WTC11 (cell line): ENCODE data around the gene CHN1. TPM values are rescaled to one million over a fixed set of nuclear protein-coding genes. Genes with fewer than 3 reads are reported as not detected.

ENCODE experiments used
- ATAC-seq: fragments of 200-7000 bp; cut with Tn5 transposase; 2 replicates; pipeline ENCODE4 v1.10.0; 2021; ENCODE audit warnings: mild to moderate bottlenecking, moderate library complexity
- CTCF ChIA-PET: fragments of 300-600 bp; sonication (Branson Sonifier 250); formaldehyde crosslinking; loops from one replicate; lab custom pipeline; 2021; ENCODE audit warnings: antibody characterized with exemption; lab: Charles Lee
- POLR2A ChIA-PET: fragments of 350-600 bp; sonication (Branson Sonifier 250); formaldehyde crosslinking; loops from one replicate; lab custom pipeline; 2021; ENCODE audit warnings: antibody characterized with exemption; lab: Charles Lee
- DNase-seq: peaks from one replicate; pipeline ENCODE4 v3.0.0; 2021; ENCODE audit warnings: low spot score
- H3K27ac Mint-ChIP-seq: 2 replicates; pipeline ENCODE4 v1.8.0; 2021; ENCODE audit warnings: mixed read lengths
- H3K27me3 Mint-ChIP-seq: 2 replicates; pipeline ENCODE4 v1.8.0; 2021; ENCODE audit warnings: low read depth, mild to moderate bottlenecking, moderate library complexity, mixed read lengths
- H3K36me3 Mint-ChIP-seq: 2 replicates; pipeline ENCODE4 v1.8.0; 2021; ENCODE audit warnings: mixed read lengths
- H3K4me1 Mint-ChIP-seq: 2 replicates; pipeline ENCODE4 v1.8.0; 2022; ENCODE audit warnings: mixed read lengths
- H3K4me3 Mint-ChIP-seq: 2 replicates; pipeline ENCODE4 v1.8.0; 2021; ENCODE audit warnings: mild to moderate bottlenecking, moderate library complexity, mixed read lengths
- H3K9me3 Mint-ChIP-seq: 2 replicates; pipeline ENCODE4 v1.8.0; 2021; ENCODE audit warnings: mixed read lengths
- JAZF1 ChIP-seq: fragments of 250-450 bp; sonication (Bioruptor Pico); IDR thresholded peaks from 2 replicates; pipeline ENCODE4 v1.9.0; 2021; ENCODE audit warnings: moderate library complexity, mild to moderate bottlenecking, inconsistent platforms
- OVOL2 ChIP-seq: fragments of 250-450 bp; sonication (Bioruptor Pico); IDR thresholded peaks from 2 replicates; pipeline ENCODE4 v1.9.0; 2021; ENCODE audit warnings: mild to moderate bottlenecking, borderline replicate concordance
- PRRX2 ChIP-seq: fragments of 250-450 bp; sonication (Bioruptor Pico); IDR thresholded peaks from 2 replicates; pipeline ENCODE4 v1.8.0; 2021; ENCODE audit warnings: mild to moderate bottlenecking
- ZNF317 ChIP-seq: sonication (generic); formaldehyde crosslinking; IDR thresholded peaks from 2 replicates; pipeline ENCODE4 v1.8.1; 2023; ENCODE audit warnings: low read depth, mild to moderate bottlenecking, moderate library complexity, missing genetic modification reagents, borderline replicate concordance
- ZNF396 ChIP-seq: fragments of 250-450 bp; sonication (Bioruptor Pico); IDR thresholded peaks from 2 replicates; pipeline ENCODE4 v1.8.0; 2021; ENCODE audit warnings: mild to moderate bottlenecking, moderate library complexity, borderline replicate concordance
- total RNA-seq: library from RNA; stranded (reverse); gene quantifications from 3 replicates; pipeline ENCODE4 v1.2.3, GENCODE V29; 2021
- TF ChIP-seq, protein P1 (sequence below): sonication (generic); formaldehyde crosslinking; IDR thresholded peaks from 2 replicates; pipeline ENCODE4 v1.8.1; 2023; ENCODE audit warnings: mild to moderate bottlenecking, missing genetic modification reagents
- TF ChIP-seq, protein P2 (sequence below): fragments of 250-450 bp; sonication (Bioruptor Pico); IDR thresholded peaks from 2 replicates; pipeline ENCODE4 v1.9.0; 2021; ENCODE audit warnings: moderate library complexity, mild to moderate bottlenecking, inconsistent platforms, borderline replicate concordance
- TF ChIP-seq, protein P3 (sequence below): sonication (generic); formaldehyde crosslinking; IDR thresholded peaks from 2 replicates; pipeline ENCODE4 v1.8.1; 2022; ENCODE audit warnings: missing genetic modification reagents, borderline replicate concordance
- TF ChIP-seq, protein P4 (sequence below): fragments of 250-450 bp; sonication (Bioruptor Pico); IDR thresholded peaks from 2 replicates; pipeline ENCODE4 v1.9.0; 2021; ENCODE audit warnings: mild to moderate bottlenecking
- TF ChIP-seq, protein P5 (sequence below): sonication (generic); formaldehyde crosslinking; IDR thresholded peaks from 2 replicates; pipeline ENCODE4 v1.8.0; 2023; ENCODE audit warnings: missing genetic modification reagents, mild to moderate bottlenecking, borderline replicate concordance
- TF ChIP-seq, protein P6 (sequence below): sonication (generic); formaldehyde crosslinking; IDR thresholded peaks from 2 replicates; pipeline ENCODE4 v1.8.0; 2022; ENCODE audit warnings: mild to moderate bottlenecking, missing genetic modification reagents
- TF ChIP-seq, protein P7 (sequence below): sonication (generic); formaldehyde crosslinking; IDR thresholded peaks from 2 replicates; pipeline ENCODE4 v1.8.1; 2022; ENCODE audit warnings: mild to moderate bottlenecking, moderate library complexity, missing genetic modification reagents

Gene CHN1
- total RNA-seq, 1 experiment from 2014 or later, result 30.0 TPM

DNA sequence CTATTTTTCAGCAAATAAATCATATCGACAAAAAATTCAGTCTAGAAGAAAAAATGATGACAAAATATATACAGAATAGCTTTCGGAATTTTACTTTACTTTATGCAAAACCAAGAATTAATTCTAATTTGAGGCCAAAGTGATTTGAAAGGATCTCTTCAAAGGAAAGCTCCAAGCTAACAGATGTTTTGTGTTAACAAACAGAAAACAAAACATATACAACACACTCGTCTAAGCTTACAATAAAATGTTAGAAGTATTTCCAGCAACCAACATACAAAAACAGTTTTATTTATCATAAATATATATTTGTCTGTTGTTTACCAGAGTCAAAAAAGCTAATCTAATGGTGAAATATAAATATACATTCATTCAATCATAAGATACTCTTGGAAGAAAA is 122.8 kb downstream of the CHN1 start:
- TF ChIP-seq, protein P1, sequence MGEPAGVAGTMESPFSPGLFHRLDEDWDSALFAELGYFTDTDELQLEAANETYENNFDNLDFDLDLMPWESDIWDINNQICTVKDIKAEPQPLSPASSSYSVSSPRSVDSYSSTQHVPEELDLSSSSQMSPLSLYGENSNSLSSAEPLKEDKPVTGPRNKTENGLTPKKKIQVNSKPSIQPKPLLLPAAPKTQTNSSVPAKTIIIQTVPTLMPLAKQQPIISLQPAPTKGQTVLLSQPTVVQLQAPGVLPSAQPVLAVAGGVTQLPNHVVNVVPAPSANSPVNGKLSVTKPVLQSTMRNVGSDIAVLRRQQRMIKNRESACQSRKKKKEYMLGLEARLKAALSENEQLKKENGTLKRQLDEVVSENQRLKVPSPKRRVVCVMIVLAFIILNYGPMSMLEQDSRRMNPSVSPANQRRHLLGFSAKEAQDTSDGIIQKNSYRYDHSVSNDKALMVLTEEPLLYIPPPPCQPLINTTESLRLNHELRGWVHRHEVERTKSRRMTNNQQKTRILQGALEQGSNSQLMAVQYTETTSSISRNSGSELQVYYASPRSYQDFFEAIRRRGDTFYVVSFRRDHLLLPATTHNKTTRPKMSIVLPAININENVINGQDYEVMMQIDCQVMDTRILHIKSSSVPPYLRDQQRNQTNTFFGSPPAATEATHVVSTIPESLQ, result no peak
- TF ChIP-seq, protein P2, sequence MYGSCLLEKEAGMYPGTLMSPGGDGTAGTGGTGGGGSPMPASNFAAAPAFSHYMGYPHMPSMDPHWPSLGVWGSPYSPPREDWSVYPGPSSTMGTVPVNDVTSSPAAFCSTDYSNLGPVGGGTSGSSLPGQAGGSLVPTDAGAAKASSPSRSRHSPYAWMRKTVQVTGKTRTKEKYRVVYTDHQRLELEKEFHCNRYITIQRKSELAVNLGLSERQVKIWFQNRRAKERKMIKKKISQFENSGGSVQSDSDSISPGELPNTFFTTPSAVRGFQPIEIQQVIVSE (CRISPR knock-in tag), result no peak
- peaks cover 3% of the 10 kb centered on the region for H3K36me3 Mint-ChIP-seq
- no peak overlapping the region for H3K4me3 Mint-ChIP-seq
- ATAC-seq (no peak), DNase-seq (no peak)
- H3K27ac Mint-ChIP-seq, result no peak overlapping the region
- peaks cover 48% of the 10 kb centered on the region for H3K4me1 Mint-ChIP-seq
- H3K27me3 Mint-ChIP-seq, result no peaks in the 10 kb centered on the region
- peaks cover 4% of the 10 kb centered on the region; the same call in 1 of the 2 replicates for H3K9me3 Mint-ChIP-seq
- ChIA-PET POLR2A (interaction anchor here (0.6 kb wide), 1 partner anchor 65 kb away, joined by 3 read pairs; no protein-coding TSS in a partner anchor), CTCF (interaction anchor here (0.6 to 2.3 kb wide), 6 partner anchors 12 to 245 kb away, joined by 3 to 7 read pairs (median 3); no protein-coding TSS in a partner anchor)

DNA sequence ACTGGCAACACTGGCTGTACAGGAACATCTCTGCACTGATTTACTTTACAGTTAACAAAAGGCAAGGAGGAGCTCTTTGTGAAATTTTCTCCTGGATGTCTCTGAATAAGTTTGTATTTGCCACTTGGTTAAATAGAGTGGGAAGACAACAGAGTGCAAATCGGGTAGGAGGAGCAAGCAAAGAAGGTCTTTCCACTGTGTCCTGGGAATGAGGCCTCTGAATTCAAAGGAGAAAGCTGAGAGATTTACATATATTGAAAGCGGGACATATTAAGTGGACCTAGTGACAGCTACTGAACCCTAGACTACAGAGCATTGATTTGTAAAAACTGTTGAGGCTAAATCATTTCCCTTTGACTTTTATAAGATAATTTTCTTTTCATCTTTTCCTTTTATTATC is 123.5 kb downstream of the CHN1 start:
- peak overlapping the region; percentile 87 for H3K27ac Mint-ChIP-seq
- H3K36me3 Mint-ChIP-seq, result peaks cover 3% of the 10 kb centered on the region
- no peak for DNase-seq
- ChIA-PET POLR2A (no interaction called here), CTCF (interaction anchor here (0.7 to 2.3 kb wide), 4 partner anchors 11 to 150 kb away, joined by 3 to 7 read pairs (median 4); no protein-coding TSS in a partner anchor)
- peaks cover 48% of the 10 kb centered on the region for H3K4me1 Mint-ChIP-seq
- H3K4me3 Mint-ChIP-seq, result no peak overlapping the region
- peak; percentile 57 for ATAC-seq
- no peak for TF ChIP-seq JAZF1
- no peak for TF ChIP-seq OVOL2
- TF ChIP-seq, protein P3, sequence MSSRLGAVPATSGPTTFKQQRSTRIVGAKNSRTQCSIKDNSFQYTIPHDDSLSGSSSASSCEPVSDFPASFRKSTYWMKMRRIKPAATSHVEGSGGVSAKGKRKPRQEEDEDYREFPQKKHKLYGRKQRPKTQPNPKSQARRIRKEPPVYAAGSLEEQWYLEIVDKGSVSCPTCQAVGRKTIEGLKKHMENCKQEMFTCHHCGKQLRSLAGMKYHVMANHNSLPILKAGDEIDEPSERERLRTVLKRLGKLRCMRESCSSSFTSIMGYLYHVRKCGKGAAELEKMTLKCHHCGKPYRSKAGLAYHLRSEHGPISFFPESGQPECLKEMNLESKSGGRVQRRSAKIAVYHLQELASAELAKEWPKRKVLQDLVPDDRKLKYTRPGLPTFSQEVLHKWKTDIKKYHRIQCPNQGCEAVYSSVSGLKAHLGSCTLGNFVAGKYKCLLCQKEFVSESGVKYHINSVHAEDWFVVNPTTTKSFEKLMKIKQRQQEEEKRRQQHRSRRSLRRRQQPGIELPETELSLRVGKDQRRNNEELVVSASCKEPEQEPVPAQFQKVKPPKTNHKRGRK, result no peak
- TF ChIP-seq, protein P4, sequence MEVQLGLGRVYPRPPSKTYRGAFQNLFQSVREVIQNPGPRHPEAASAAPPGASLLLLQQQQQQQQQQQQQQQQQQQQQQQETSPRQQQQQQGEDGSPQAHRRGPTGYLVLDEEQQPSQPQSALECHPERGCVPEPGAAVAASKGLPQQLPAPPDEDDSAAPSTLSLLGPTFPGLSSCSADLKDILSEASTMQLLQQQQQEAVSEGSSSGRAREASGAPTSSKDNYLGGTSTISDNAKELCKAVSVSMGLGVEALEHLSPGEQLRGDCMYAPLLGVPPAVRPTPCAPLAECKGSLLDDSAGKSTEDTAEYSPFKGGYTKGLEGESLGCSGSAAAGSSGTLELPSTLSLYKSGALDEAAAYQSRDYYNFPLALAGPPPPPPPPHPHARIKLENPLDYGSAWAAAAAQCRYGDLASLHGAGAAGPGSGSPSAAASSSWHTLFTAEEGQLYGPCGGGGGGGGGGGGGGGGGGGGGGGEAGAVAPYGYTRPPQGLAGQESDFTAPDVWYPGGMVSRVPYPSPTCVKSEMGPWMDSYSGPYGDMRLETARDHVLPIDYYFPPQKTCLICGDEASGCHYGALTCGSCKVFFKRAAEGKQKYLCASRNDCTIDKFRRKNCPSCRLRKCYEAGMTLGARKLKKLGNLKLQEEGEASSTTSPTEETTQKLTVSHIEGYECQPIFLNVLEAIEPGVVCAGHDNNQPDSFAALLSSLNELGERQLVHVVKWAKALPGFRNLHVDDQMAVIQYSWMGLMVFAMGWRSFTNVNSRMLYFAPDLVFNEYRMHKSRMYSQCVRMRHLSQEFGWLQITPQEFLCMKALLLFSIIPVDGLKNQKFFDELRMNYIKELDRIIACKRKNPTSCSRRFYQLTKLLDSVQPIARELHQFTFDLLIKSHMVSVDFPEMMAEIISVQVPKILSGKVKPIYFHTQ (CRISPR knock-in tag), result no peak
- TF ChIP-seq, protein P5, sequence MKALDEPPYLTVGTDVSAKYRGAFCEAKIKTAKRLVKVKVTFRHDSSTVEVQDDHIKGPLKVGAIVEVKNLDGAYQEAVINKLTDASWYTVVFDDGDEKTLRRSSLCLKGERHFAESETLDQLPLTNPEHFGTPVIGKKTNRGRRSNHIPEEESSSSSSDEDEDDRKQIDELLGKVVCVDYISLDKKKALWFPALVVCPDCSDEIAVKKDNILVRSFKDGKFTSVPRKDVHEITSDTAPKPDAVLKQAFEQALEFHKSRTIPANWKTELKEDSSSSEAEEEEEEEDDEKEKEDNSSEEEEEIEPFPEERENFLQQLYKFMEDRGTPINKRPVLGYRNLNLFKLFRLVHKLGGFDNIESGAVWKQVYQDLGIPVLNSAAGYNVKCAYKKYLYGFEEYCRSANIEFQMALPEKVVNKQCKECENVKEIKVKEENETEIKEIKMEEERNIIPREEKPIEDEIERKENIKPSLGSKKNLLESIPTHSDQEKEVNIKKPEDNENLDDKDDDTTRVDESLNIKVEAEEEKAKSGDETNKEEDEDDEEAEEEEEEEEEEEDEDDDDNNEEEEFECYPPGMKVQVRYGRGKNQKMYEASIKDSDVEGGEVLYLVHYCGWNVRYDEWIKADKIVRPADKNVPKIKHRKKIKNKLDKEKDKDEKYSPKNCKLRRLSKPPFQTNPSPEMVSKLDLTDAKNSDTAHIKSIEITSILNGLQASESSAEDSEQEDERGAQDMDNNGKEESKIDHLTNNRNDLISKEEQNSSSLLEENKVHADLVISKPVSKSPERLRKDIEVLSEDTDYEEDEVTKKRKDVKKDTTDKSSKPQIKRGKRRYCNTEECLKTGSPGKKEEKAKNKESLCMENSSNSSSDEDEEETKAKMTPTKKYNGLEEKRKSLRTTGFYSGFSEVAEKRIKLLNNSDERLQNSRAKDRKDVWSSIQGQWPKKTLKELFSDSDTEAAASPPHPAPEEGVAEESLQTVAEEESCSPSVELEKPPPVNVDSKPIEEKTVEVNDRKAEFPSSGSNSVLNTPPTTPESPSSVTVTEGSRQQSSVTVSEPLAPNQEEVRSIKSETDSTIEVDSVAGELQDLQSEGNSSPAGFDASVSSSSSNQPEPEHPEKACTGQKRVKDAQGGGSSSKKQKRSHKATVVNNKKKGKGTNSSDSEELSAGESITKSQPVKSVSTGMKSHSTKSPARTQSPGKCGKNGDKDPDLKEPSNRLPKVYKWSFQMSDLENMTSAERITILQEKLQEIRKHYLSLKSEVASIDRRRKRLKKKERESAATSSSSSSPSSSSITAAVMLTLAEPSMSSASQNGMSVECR, result no peak
- no peak for TF ChIP-seq PRRX2
- TF ChIP-seq ZNF317 (CRISPR knock-in tag), result no peak
- TF ChIP-seq, protein P6, sequence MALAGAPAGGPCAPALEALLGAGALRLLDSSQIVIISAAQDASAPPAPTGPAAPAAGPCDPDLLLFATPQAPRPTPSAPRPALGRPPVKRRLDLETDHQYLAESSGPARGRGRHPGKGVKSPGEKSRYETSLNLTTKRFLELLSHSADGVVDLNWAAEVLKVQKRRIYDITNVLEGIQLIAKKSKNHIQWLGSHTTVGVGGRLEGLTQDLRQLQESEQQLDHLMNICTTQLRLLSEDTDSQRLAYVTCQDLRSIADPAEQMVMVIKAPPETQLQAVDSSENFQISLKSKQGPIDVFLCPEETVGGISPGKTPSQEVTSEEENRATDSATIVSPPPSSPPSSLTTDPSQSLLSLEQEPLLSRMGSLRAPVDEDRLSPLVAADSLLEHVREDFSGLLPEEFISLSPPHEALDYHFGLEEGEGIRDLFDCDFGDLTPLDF (CRISPR knock-in tag), result no peak
- no peak for TF ChIP-seq ZNF396 (CRISPR knock-in tag)
- TF ChIP-seq, protein P7, sequence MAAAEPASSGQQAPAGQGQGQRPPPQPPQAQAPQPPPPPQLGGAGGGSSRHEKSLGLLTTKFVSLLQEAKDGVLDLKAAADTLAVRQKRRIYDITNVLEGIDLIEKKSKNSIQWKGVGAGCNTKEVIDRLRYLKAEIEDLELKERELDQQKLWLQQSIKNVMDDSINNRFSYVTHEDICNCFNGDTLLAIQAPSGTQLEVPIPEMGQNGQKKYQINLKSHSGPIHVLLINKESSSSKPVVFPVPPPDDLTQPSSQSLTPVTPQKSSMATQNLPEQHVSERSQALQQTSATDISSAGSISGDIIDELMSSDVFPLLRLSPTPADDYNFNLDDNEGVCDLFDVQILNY (CRISPR knock-in tag), result no peak
- H3K27me3 Mint-ChIP-seq, result no peaks in the 10 kb centered on the region
- H3K9me3 Mint-ChIP-seq, result peaks cover 4% of the 10 kb centered on the region; the same call in 1 of the 2 replicates
